Liver (tissue), 10 donors: ENCODE data around the gene OR2A12. TPM values are rescaled to one million over a fixed set of nuclear protein-coding genes. Genes with fewer than 3 reads are reported as not detected.

Experiments used
- DNase-seq: peaks from one replicate; pipeline ENCODE4 v3.0.0-alpha.2; 2017; ENCODE audit warnings: low spot score
- H3K27ac ChIP-seq, 2 donors: one replicate each; pipeline ENCODE4 v1.7.0; 2013; ENCODE audit warnings: inconsistent platforms in 2 of 2, low read length in 2 of 2, control low read depth in 1 of 2, low read depth in 1 of 2, mild to moderate bottlenecking in 1 of 2
- H3K27me3 ChIP-seq, 4 donors: one replicate each; pipeline versions ENCODE4 v1.6.1 to v1.7.0; 2013; ENCODE audit warnings: low read length in 3 of 4, inconsistent platforms in 1 of 4, mild to moderate bottlenecking in 1 of 4, moderate library complexity in 1 of 4; ENCODE audit not compliant: control insufficient read depth in 4 of 4, insufficient read depth in 4 of 4
- H3K36me3 ChIP-seq, 4 donors: one replicate each; pipeline versions ENCODE4 v1.6.1 to v1.7.0; 2013; ENCODE audit warnings: low read length in 3 of 4, mild to moderate bottlenecking in 3 of 4, low read depth in 1 of 4, moderate library complexity in 1 of 4; ENCODE audit not compliant: control insufficient read depth in 4 of 4, insufficient read depth in 3 of 4
- H3K4me1 ChIP-seq, 4 donors: one replicate each; pipeline versions ENCODE4 v1.6.1 to v1.7.0; 2013; ENCODE audit warnings: low read length in 3 of 4, mild to moderate bottlenecking in 3 of 4, moderate library complexity in 1 of 4; ENCODE audit not compliant: control insufficient read depth in 4 of 4, insufficient read depth in 4 of 4
- H3K4me3 ChIP-seq, 3 donors: one replicate each; pipeline versions ENCODE4 v1.6.1 to v1.7.0; 2013; ENCODE audit warnings: low read length in 3 of 3, control low read depth in 1 of 3, low read depth in 1 of 3, mild to moderate bottlenecking in 1 of 3
- H3K9ac ChIP-seq, 2 donors: one replicate each; pipeline ENCODE4 v1.7.0; 2013; ENCODE audit warnings: low read length in 2 of 2, mild to moderate bottlenecking in 2 of 2, moderate library complexity in 2 of 2, control low read depth in 1 of 2, low read depth in 1 of 2
- H3K9me3 ChIP-seq, 4 donors: one replicate each; pipeline versions ENCODE4 v1.6.1 to v1.7.0; 2013; ENCODE audit warnings: low read length in 3 of 4; ENCODE audit not compliant: control insufficient read depth in 4 of 4
- ATF3 ChIP-seq: IDR thresholded peaks from 2 replicates; pipeline ENCODE4 v1.6.1; 2016; ENCODE audit warnings: antibody characterized with exemption
- CTCF ChIP-seq: fragments of 150-350 bp; IDR thresholded peaks from 2 replicates; pipeline ENCODE4 v1.5.1; 2017; ENCODE audit warnings: improper control_type of control experiment, low read depth, low read length; ENCODE audit not compliant: missing input control
- EGR1 ChIP-seq, 2 donors: IDR thresholded peaks; 2 replicates each; pipeline ENCODE4 v1.6.1; 2016 to 2018; ENCODE audit warnings: antibody characterized with exemption in 2 of 2, low read depth in 2 of 2
- FOXA1 ChIP-seq: IDR thresholded peaks from 2 replicates; pipeline ENCODE4 v1.6.1; 2016; ENCODE audit warnings: antibody characterized with exemption
- FOXA2 ChIP-seq: IDR thresholded peaks from 2 replicates; pipeline ENCODE4 v1.6.1; 2016; ENCODE audit warnings: antibody characterized with exemption
- GABPA ChIP-seq, 2 donors: IDR thresholded peaks in 1 of 2; conservative IDR thresholded peaks in 1 of 2; 2 replicates each; pipeline ENCODE4 v1.6.1; 2016; ENCODE audit warnings: antibody characterized with exemption in 2 of 2, mild to moderate bottlenecking in 1 of 2, moderate library complexity in 1 of 2
- HNF4A ChIP-seq, 2 donors: conservative IDR thresholded peaks; 2 replicates each; pipeline ENCODE4 v1.6.1; 2016; ENCODE audit warnings: antibody characterized with exemption in 2 of 2, mild to moderate bottlenecking in 2 of 2
- HNF4G ChIP-seq: IDR thresholded peaks from 2 replicates; pipeline ENCODE4 v1.6.1; 2016; ENCODE audit warnings: antibody characterized with exemption
- JUND ChIP-seq, 2 donors: IDR thresholded peaks; 2 replicates each; pipeline ENCODE4 v1.6.1; 2016; ENCODE audit warnings: antibody characterized with exemption in 2 of 2
- MAX ChIP-seq: IDR thresholded peaks from 2 replicates; pipeline ENCODE4 v1.6.1; 2016; ENCODE audit warnings: antibody characterized with exemption
- NR2F2 ChIP-seq: IDR thresholded peaks from 2 replicates; pipeline ENCODE4 v1.6.1; 2016; ENCODE audit warnings: antibody characterized with exemption
- RAD21 ChIP-seq, 2 donors: IDR thresholded peaks; 2 replicates each; pipeline ENCODE4 v1.6.1; 2016; ENCODE audit warnings: antibody characterized with exemption in 2 of 2, mild to moderate bottlenecking in 2 of 2
- REST ChIP-seq: IDR thresholded peaks from 2 replicates; pipeline ENCODE4 v1.6.1; 2016; ENCODE audit warnings: antibody characterized with exemption, mild to moderate bottlenecking
- RXRA ChIP-seq, 2 donors: IDR thresholded peaks; 2 replicates each; pipeline ENCODE4 v1.6.1; 2017 to 2018; ENCODE audit warnings: antibody characterized with exemption in 2 of 2, mild to moderate bottlenecking in 1 of 2
- SP1 ChIP-seq: IDR thresholded peaks from 2 replicates; pipeline ENCODE4 v1.6.1; 2018; ENCODE audit warnings: antibody characterized with exemption, mild to moderate bottlenecking
- TAF1 ChIP-seq: conservative IDR thresholded peaks from 2 replicates; pipeline ENCODE4 v1.6.1; 2016; ENCODE audit warnings: antibody characterized with exemption, mild to moderate bottlenecking
- YY1 ChIP-seq: IDR thresholded peaks from 2 replicates; pipeline ENCODE4 v1.6.1; 2016; ENCODE audit warnings: antibody characterized with exemption, mild to moderate bottlenecking
- ZBTB33 ChIP-seq: IDR thresholded peaks from 2 replicates; pipeline ENCODE4 v1.6.1; 2016; ENCODE audit warnings: antibody characterized with exemption
- WGBS: extraction: QIAGEN DNeasy Blood & Tissue Kit; methylation state at CpG from one replicate; pipeline ENCODE4 v1.1.7; 2013; 5-methylcytosine and 5-hydroxymethylcytosine counted together
- polyA plus RNA-seq, 2 donors: library from polyadenylated mRNA; stranded (reverse) in 1 of 2; unstranded in 1 of 2; fragments of 200-250 nt in 1 of 2; fragments of >200 nt in 1 of 2; fragmentation: Nextera tagmentation in 1 of 2; extraction: Ambion mirVana in 1 of 2; gene quantifications; one replicate each; pipeline versions ENCODE4 v1.2.1 to v1.2.3, GENCODE V29; 2013 to 2015
- small RNA-seq: library from RNA; depleted of rRNA; stranded (forward); fragments of <200 nt; gene quantifications from one replicate; pipeline ENCODE3, GENCODE V24; 2014
- total RNA-seq, 2 donors: library from RNA; depleted of rRNA; stranded (reverse); fragments of >200 nt; gene quantifications; one replicate each; pipeline ENCODE4 v1.2.3, GENCODE V29; 2014
- donor health status: healthy.
- donor health status: healthy.
- donor health status: healthy.
- donor health status: healthy.
- donor health status: healthy.

OR2A12 gene
- total and polyA plus RNA-seq, 4 donors = not detected

- Histone ChIP-seq H3K4me1 (peaks cover 0 to 5% (median under 1%) of the 10 kb centered on the region in 4 donors), H3K9me3 (peaks cover 2 to 30% (median 6%) of the 10 kb centered on the region in 4 donors), H3K27ac (no peak overlapping the region), H3K36me3 (no peaks in the 10 kb centered on the region), H3K4me3 (no peak overlapping the region), H3K27me3 (no peaks in the 10 kb centered on the region), H3K9ac (no peak overlapping the region)
- no peak for TF ChIP-seq REST
- no peak for TF ChIP-seq SP1
- TF ChIP-seq ZBTB33 = no peak
- no peak for TF ChIP-seq HNF4A (conservative IDR thresholded peaks at IDR 0.05)
- no peak for TF ChIP-seq FOXA2
- no peak for TF ChIP-seq JUND (IDR thresholded peaks at IDR 0.05)
- no peak for TF ChIP-seq RAD21 (IDR thresholded peaks at IDR 0.05)
- TF ChIP-seq TAF1 = no peak
- TF ChIP-seq MAX = no peak
- no peak for TF ChIP-seq CTCF
- TF ChIP-seq HNF4G = no peak
- no peak for TF ChIP-seq FOXA1
- TF ChIP-seq GABPA (IDR thresholded peaks at IDR 0.05 in 1 of 2, conservative IDR thresholded peaks at IDR 0.05 in 1 of 2) = no peak
- TF ChIP-seq EGR1 (IDR thresholded peaks at IDR 0.05; ENCODE audit: low read depth in 2 of 2) = no peak
- TF ChIP-seq NR2F2 = no peak
- no peak for TF ChIP-seq RXRA (IDR thresholded peaks at IDR 0.05)
- TF ChIP-seq ATF3 = no peak
- TF ChIP-seq YY1 = no peak
- WGBS = 83% methylated on average over 2 of the region's 2 CpGs
- DNase-seq = no peak
Observed at GRCh38 chr7:144148224-144148827, 62.2 kb downstream of the OR2A12 start.

Small RNA genes lying within 50 kb of the gene (small RNA-seq; reads per million reads assigned to genes)
- gene OR2A41P = not detected

Other genes starting within 250 kb of the OR2A12 start
- gene TCAF1, start 184.1 kb upstream of the OR2A12 start, total RNA-seq = 10 to 100 TPM; 25.4 to 75.1 TPM
- 10 to 100 TPM; 20.2 to 34.9 TPM for gene TCAF1, start 184.1 kb upstream of the OR2A12 start, polyA plus RNA-seq
- not detected for gene OR2F2, start 151.0 kb upstream of the OR2A12 start, total RNA-seq
- gene OR2F2, start 151.0 kb upstream of the OR2A12 start, polyA plus RNA-seq = not detected
- under 1 TPM; under 0.01 to 0.05 TPM for gene OR2F1, start 131.4 kb upstream of the OR2A12 start, total RNA-seq
- not detected for gene OR2F1, start 131.4 kb upstream of the OR2A12 start, polyA plus RNA-seq
- gene OR6B1, start 86.0 kb upstream of the OR2A12 start, total RNA-seq = under 1 TPM in 1 of 2 donors, not detected in 1; 0.05 TPM
- gene OR6B1, start 86.0 kb upstream of the OR2A12 start, polyA plus RNA-seq = not detected
- gene OR2A5, start 37.3 kb upstream of the OR2A12 start, total RNA-seq = under 1 TPM in 1 of 2 donors, not detected in 1; 0.28 TPM
- gene OR2A5, start 37.3 kb upstream of the OR2A12 start, polyA plus RNA-seq = not detected
- not detected for gene OR2A25, start 16.5 kb upstream of the OR2A12 start, total RNA-seq
- not detected for gene OR2A25, start 16.5 kb upstream of the OR2A12 start, polyA plus RNA-seq
- gene OR2A2, start 23.3 kb downstream of the OR2A12 start, total RNA-seq = not detected
- gene OR2A2, start 23.3 kb downstream of the OR2A12 start, polyA plus RNA-seq = not detected
- not detected for gene OR2A14, start 36.9 kb downstream of the OR2A12 start, total RNA-seq
- gene OR2A14, start 36.9 kb downstream of the OR2A12 start, polyA plus RNA-seq = not detected
- 1 to 10 TPM; 1.4 to 1.7 TPM for gene CTAGE4, start 97.2 kb downstream of the OR2A12 start, total RNA-seq
- gene CTAGE4, start 97.2 kb downstream of the OR2A12 start, polyA plus RNA-seq = 1 to 10 TPM in 1 of 2 donors, under 1 TPM in 1; 0.55 to 1.4 TPM
- gene ARHGEF35, start 109.6 kb downstream of the OR2A12 start, total RNA-seq = 1 to 10 TPM; 1.3 to 3.6 TPM
- 1 to 10 TPM; 2.5 to 4.6 TPM for gene ARHGEF35, start 109.6 kb downstream of the OR2A12 start, polyA plus RNA-seq
- not detected for gene OR2A42, start 153.3 kb downstream of the OR2A12 start, total RNA-seq
- not detected for gene OR2A42, start 153.3 kb downstream of the OR2A12 start, polyA plus RNA-seq
- gene OR2A7, start 178.5 kb downstream of the OR2A12 start, total RNA-seq = 1 to 10 TPM; 1.6 TPM
- 1 to 10 TPM; 1.1 to 1.5 TPM for gene OR2A7, start 178.5 kb downstream of the OR2A12 start, polyA plus RNA-seq
- under 1 TPM in 1 of 2 donors, not detected in 1; 0.92 TPM for gene CTAGE8, start 183.0 kb downstream of the OR2A12 start, total RNA-seq
- gene CTAGE8, start 183.0 kb downstream of the OR2A12 start, polyA plus RNA-seq = under 1 TPM; 0.44 to 0.57 TPM
- gene OR2A1, start 226.1 kb downstream of the OR2A12 start, total RNA-seq = under 1 TPM in 1 of 2 donors, not detected in 1; under 0.01 TPM
- under 1 TPM; 0.01 to 0.08 TPM for gene OR2A1, start 226.1 kb downstream of the OR2A12 start, polyA plus RNA-seq